CD4-positive, alpha-beta memory T cell (primary cell): Measurements from ENCODE around the gene SESN3. TPM values are rescaled to one million over a fixed set of nuclear protein-coding genes. Genes with fewer than 3 reads are reported as not detected.
A peak's percentile ranks its signal among the peaks of the same experiment; 100 is the strongest.

Experiments
- CTCF ChIA-PET: fragments of 350-600 bp; sonication (Branson Sonifier 250); formaldehyde crosslinking; loops from one replicate; lab custom pipeline; 2021; ENCODE audit warnings: inconsistent platforms; ENCODE audit not compliant: partially characterized antibody; lab: Charles Lee
- POLR2A ChIA-PET: fragments of 350-600 bp; sonication (Branson Sonifier 250); formaldehyde crosslinking; loops from one replicate; lab custom pipeline; 2021; ENCODE audit not compliant: partially characterized antibody; lab: Charles Lee
- DNase-seq, 5 donors: peaks; one replicate each; pipeline versions ENCODE4 v3.0.0 to v3.0.0-alpha.2; 2020 to 2022; ENCODE audit warnings: mixed read lengths in 1 of 5
- H3K27ac ChIP-seq: one replicate; pipeline ENCODE4 v1.7.0; 2013; ENCODE audit warnings: low read depth, low read length
- H3K27me3 ChIP-seq: 2 replicates; pipeline ENCODE4 v1.7.0; 2013; ENCODE audit warnings: mild to moderate bottlenecking, low read length, moderate library complexity; ENCODE audit not compliant: insufficient read depth
- H3K36me3 ChIP-seq: 2 replicates; pipeline ENCODE4 v1.7.0; 2013; ENCODE audit warnings: mild to moderate bottlenecking, low read length, moderate library complexity; ENCODE audit not compliant: insufficient read depth
- H3K4me1 ChIP-seq: 2 replicates; pipeline ENCODE4 v1.7.0; 2013; ENCODE audit warnings: mild to moderate bottlenecking, low read length, moderate library complexity; ENCODE audit not compliant: insufficient read depth
- H3K4me3 ChIP-seq, 2 donors: one replicate each; pipeline ENCODE4 v1.7.0; 2013; ENCODE audit warnings: low read length in 2 of 2, mild to moderate bottlenecking in 1 of 2
- H3K9me3 ChIP-seq, 2 donors: one replicate each; pipeline ENCODE4 v1.7.0; 2013; ENCODE audit warnings: low read length in 2 of 2, control low read depth in 1 of 2; ENCODE audit not compliant: control insufficient read depth in 1 of 2
- H3K27ac Mint-ChIP-seq, 7 donors: one replicate each; pipeline ENCODE4 v1.8.0; 2020 to 2021; ENCODE audit warnings: mixed read lengths in 7 of 7, mild to moderate bottlenecking in 6 of 7, inconsistent platforms in 3 of 7, moderate library complexity in 3 of 7
- H3K27me3 Mint-ChIP-seq, 2 donors: one replicate each; pipeline ENCODE4 v1.8.0; 2020 to 2021; ENCODE audit warnings: mixed read lengths in 2 of 2
- H3K36me3 Mint-ChIP-seq, 2 donors: one replicate each; pipeline ENCODE4 v1.8.0; 2020 to 2021; ENCODE audit warnings: mixed read lengths in 2 of 2, inconsistent platforms in 1 of 2, mild to moderate bottlenecking in 1 of 2
- H3K4me1 Mint-ChIP-seq, 4 donors: one replicate each; pipeline ENCODE4 v1.8.0; 2020 to 2021; ENCODE audit warnings: mixed read lengths in 4 of 4, mild to moderate bottlenecking in 1 of 4
- H3K4me3 Mint-ChIP-seq, 8 donors: one replicate each; pipeline ENCODE4 v1.8.0; 2020 to 2021; ENCODE audit warnings: mixed read lengths in 8 of 8, mild to moderate bottlenecking in 7 of 8, moderate library complexity in 6 of 8, inconsistent platforms in 3 of 8
- H3K9me3 Mint-ChIP-seq, 8 donors: one replicate each; pipeline ENCODE4 v1.8.0; 2020 to 2021; ENCODE audit warnings: mixed read lengths in 8 of 8, mild to moderate bottlenecking in 5 of 8, inconsistent platforms in 3 of 8, moderate library complexity in 1 of 8
- intact Hi-C: fragments of 100-400 bp; cut with micrococcal nuclease; formaldehyde crosslinking; loops from one replicate; pipeline ENCODE4 v1.15.1; 2023
- polyA plus RNA-seq, 2 donors: library from polyadenylated mRNA; unstranded; fragments of 300-500 nt; fragmentation: Illumina TruSeq; gene quantifications; one replicate each; pipeline ENCODE4 v1.2.3, GENCODE V29; 2021
- total RNA-seq, 2 experiments: library from RNA; stranded (reverse); gene quantifications; one replicate each; pipeline ENCODE4 v1.2.3, GENCODE V29; 2021

The SESN3 gene
- total and polyA plus RNA-seq, 4 experiments from 2014 or later: 1.8 to 211 (median 104) TPM

DNA sequence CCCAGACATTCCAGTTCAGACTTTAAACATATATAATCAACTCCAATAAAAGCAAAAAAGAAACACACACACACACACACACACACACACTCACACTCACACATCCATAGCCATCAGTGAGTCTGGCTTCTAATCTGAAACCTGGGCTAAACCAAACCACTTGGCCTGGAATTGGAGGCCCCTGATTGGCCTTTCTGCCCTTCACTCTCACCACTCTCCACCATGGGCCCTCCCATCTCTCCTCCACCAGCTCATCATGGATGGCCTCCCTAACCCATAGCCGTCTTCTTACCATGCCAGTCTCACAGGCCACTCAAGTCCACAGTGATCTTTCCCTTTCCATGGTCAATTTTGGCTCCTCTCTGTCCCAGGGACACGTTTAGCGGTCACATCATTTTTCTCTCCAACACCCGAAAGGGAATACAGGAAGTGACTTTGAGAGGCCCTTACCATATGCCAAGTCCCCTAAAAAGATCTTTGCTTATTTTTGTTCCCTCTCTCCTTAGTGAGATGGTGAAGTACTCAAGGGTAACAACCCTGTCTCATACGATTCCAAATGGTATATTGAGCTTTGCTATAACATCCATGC lies 74.8 kb downstream of the SESN3 start:
- no peak overlapping the region for H3K27ac ChIP-seq
- Mint-ChIP-seq H3K36me3 (peaks cover 5 to 7% of the 10 kb centered on the region in 2 donors), H3K9me3 (peaks cover 0 to 3% (median 0%) of the 10 kb centered on the region in 8 donors), H3K4me1 (peaks cover 36 to 65% (median 49%) of the 10 kb centered on the region in 4 donors), H3K27ac (peak overlapping the region in 3 of 7 donors; percentile 6 to 61 (median 43)), H3K4me3 (peak overlapping the region in 2 of 8 donors; percentile 7 to 26), H3K27me3 (no peaks in the 10 kb centered on the region)
- intact Hi-C loops: loop anchor here (10.0 kb wide), 1 partner anchor 641 kb away; the partner anchor contains the start of gene C11orf97
- CTCF ChIA-PET: interaction anchor here (0.7 to 16.1 kb wide), 8 partner anchors 9 to 606 kb away, joined by 3 to 446 read pairs (median 14); partner anchors contain the start of genes ENDOD1 and SESN3
- no peak for DNase-seq
- H3K4me3 ChIP-seq: no peak overlapping the region
- peaks cover 37% of the 10 kb centered on the region for H3K4me1 ChIP-seq
- H3K9me3 ChIP-seq: no peaks in the 10 kb centered on the region
- POLR2A ChIA-PET: interaction anchor here (0.6 to 5.6 kb wide), 6 partner anchors 67 to 607 kb away, joined by 3 to 53 read pairs (median 6); partner anchors contain the start of gene ENDOD1
- H3K36me3 ChIP-seq: no peaks in the 10 kb centered on the region
- H3K27me3 ChIP-seq: no peaks in the 10 kb centered on the region

DNA sequence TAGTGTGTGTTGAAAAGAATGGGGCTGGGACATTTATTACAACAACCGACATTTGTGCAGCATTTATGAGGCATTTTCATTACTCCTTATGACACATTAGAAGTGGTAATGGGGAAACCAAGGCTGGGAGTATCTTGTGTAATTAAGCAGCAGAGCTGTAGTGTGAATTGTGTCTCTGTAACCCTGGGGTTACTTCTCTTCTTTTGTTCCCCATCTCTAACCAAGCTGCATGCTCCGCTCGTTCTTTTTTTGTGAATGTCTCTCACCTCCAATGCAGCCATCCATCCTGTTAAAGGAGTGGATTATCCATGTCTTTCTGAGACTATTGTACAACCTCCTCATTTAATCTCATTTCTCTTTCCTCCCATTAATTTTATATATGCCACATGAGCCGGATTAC lies 75.6 kb downstream of the SESN3 start:
- Mint-ChIP-seq H3K36me3 (peaks cover 4 to 7% of the 10 kb centered on the region in 2 donors), H3K9me3 (no peaks in the 10 kb centered on the region), H3K4me3 (peak overlapping the region in 1 of 8 donors; percentile 46), H3K27me3 (no peaks in the 10 kb centered on the region), H3K4me1 (peaks cover 36 to 64% (median 50%) of the 10 kb centered on the region in 4 donors), H3K27ac (peak overlapping the region in 1 of 7 donors; percentile 90)
- intact Hi-C loops: loop anchor here (10.0 kb wide), 1 partner anchor 641 kb away; the partner anchor contains the start of gene C11orf97
- Histone ChIP-seq H3K9me3 (no peaks in the 10 kb centered on the region), H3K27ac (no peak overlapping the region), H3K36me3 (no peaks in the 10 kb centered on the region), H3K27me3 (no peaks in the 10 kb centered on the region), H3K4me1 (peaks cover 39% of the 10 kb centered on the region), H3K4me3 (no peak overlapping the region)
- no peak for DNase-seq
- CTCF ChIA-PET: interaction anchor here (0.8 to 16.1 kb wide), 26 partner anchors 10 to 1308 kb away, joined by 3 to 446 read pairs (median 5); partner anchors contain the start of genes CEP57, ENDOD1, FAM76B and SESN3
- POLR2A ChIA-PET: interaction anchor here (0.6 to 8.6 kb wide), 12 partner anchors 10 to 635 kb away, joined by 3 to 138 read pairs (median 45); partner anchors contain the start of genes CEP57, ENDOD1, FAM76B and SESN3

DNA sequence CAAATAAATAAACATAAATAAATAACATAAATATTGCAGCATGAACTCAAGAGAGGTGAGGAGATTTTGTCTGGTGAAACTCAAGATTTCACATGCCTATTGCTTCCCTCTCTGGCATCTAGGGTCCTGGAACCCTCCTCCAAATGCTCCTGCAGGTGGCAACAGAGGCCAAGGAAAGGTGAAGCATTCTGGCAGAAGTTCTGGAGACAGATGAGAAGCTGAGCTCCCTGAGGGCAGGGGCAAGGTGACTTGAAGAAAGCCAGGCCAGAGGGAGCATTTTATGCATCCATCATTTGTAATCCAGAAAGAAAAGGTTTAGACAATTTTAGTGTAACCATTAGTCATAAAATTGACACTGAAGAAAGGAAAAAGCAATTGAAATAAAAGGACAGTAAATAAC lies 76.5 kb downstream of the SESN3 start:
- no peaks in the 10 kb centered on the region for H3K36me3 ChIP-seq
- Mint-ChIP-seq H3K9me3 (no peaks in the 10 kb centered on the region), H3K4me3 (peak overlapping the region in 3 of 8 donors; percentile 36 to 96 (median 90)), H3K4me1 (peaks cover 36 to 62% (median 49%) of the 10 kb centered on the region in 4 donors), H3K27ac (peak overlapping the region; percentile 22 to 98 (median 80)), H3K27me3 (no peaks in the 10 kb centered on the region), H3K36me3 (peaks cover 4 to 7% of the 10 kb centered on the region in 2 donors)
- no peaks in the 10 kb centered on the region for H3K27me3 ChIP-seq
- intact Hi-C loops: loop anchor here (1.0 to 10.0 kb wide), 4 partner anchors 367 to 1273 kb away; partner anchors contain the start of genes C11orf97 and MAML2
- POLR2A ChIA-PET: interaction anchor here (0.7 to 8.6 kb wide), 18 partner anchors 9 to 636 kb away, joined by 3 to 138 read pairs (median 4); partner anchors contain the start of genes CEP57, ENDOD1, FAM76B and SESN3
- no peak overlapping the region for H3K4me3 ChIP-seq
- no peaks in the 10 kb centered on the region for H3K9me3 ChIP-seq
- H3K4me1 ChIP-seq: peaks cover 44% of the 10 kb centered on the region
- no peak overlapping the region for H3K27ac ChIP-seq
- DNase-seq: peak; percentile 59 to 71 (median 65)
- CTCF ChIA-PET: interaction anchor here (0.7 to 16.1 kb wide), 49 partner anchors 10 to 1309 kb away, joined by 3 to 446 read pairs (median 4); partner anchors contain the start of genes CEP57, ENDOD1, FAM76B and MAML2

DNA sequence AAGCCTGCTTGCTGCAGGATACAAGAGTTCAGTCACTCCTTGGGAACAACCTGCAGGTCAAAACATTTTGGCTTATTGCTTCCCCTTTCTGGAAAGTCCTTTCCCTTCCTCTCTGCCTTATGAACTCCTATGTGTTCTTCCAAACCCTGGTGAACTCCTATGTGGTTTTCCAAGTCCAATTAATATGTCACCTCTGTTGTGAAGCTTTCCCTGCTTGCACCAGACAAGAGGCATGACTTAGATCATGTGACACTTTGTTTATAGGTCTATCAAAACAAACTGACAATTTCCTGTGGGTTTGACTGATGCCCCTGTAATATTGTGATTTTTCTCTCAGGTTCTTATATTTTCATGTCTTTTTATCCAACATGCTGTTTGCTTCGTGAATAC lies 77.2 kb downstream of the SESN3 start:
- Histone ChIP-seq H3K4me1 (peaks cover 44% of the 10 kb centered on the region), H3K36me3 (no peaks in the 10 kb centered on the region), H3K4me3 (peak overlapping the region; percentile 10 to 45), H3K27me3 (no peaks in the 10 kb centered on the region), H3K27ac (peak overlapping the region; percentile 78), H3K9me3 (no peaks in the 10 kb centered on the region)
- peak overlapping the region; percentile 85 to 96 (median 92) for H3K4me3 Mint-ChIP-seq
- intact Hi-C loops: loop anchor here (1.0 to 10.0 kb wide), 4 partner anchors 367 to 1273 kb away; partner anchors contain the start of genes C11orf97 and MAML2
- CTCF ChIA-PET: interaction anchor here (0.9 to 16.1 kb wide), 36 partner anchors 11 to 1412 kb away, joined by 3 to 446 read pairs (median 4); partner anchors contain the start of genes C11orf54, CEP57, ENDOD1 and FAM76B
- POLR2A ChIA-PET: interaction anchor here (0.9 to 8.6 kb wide), 15 partner anchors 10 to 636 kb away, joined by 3 to 138 read pairs (median 10); partner anchors contain the start of genes CEP57, ENDOD1, FAM76B and SESN3
- peaks cover 4 to 7% of the 10 kb centered on the region in 2 donors for H3K36me3 Mint-ChIP-seq
- no peaks in the 10 kb centered on the region for H3K27me3 Mint-ChIP-seq
- peaks cover 37 to 64% (median 51%) of the 10 kb centered on the region in 4 donors for H3K4me1 Mint-ChIP-seq
- DNase-seq: no peak
- no peaks in the 10 kb centered on the region for H3K9me3 Mint-ChIP-seq
- H3K27ac Mint-ChIP-seq: peak overlapping the region; percentile 90 to 99 (median 97)

DNA sequence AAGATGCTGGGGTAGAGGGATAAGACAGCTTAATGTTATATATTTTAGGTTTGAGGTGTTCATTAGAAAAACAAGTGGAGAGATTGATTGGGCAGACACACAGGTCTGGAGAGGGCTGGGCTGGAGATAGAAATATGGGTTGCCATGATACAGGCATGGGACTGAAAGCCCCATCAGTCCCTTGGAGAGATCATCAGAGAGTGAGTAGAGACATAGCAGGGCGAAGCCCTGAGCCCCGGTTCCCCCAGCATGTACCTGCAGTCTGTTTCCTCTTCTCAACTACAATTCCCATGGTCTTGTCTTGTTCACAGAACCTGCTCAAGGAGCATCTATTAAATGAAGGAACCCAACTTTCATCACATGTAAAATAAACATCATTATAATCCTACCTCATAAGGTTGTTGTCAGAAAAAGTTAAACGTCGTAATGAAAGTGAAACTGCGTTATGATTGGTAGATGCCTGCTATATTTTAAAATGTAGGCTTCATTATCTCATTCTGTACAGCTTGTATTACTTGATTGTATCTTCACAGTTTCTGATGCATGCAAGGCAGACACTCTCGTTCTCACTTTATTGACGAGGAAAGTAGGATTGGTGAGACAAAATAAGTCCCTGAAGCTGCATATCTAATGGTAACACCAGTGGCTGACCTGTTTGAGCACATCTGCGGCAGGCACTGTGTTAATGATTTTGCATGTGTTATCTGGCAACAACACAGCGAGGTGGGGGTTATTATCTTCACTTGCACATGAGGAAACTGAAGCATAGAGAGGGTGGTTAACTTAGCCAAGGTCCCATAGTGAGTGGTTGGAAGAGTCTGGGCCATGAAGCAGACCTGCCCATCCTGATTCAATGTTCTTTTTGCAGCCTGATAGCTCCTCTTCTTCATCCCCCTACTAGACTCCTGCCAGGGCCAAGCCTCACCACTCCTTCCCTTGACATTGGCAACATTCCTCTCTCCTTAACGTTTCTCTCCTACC lies 77.8 kb downstream of the SESN3 start:
- Histone ChIP-seq H3K4me3 (peak overlapping the region; percentile 10 to 45), H3K36me3 (no peaks in the 10 kb centered on the region)
- POLR2A ChIA-PET: interaction anchor here (0.6 to 8.6 kb wide), 20 partner anchors 7 to 1236 kb away, joined by 3 to 138 read pairs (median 8); partner anchors contain the start of genes CCDC82, CEP57, ENDOD1 and FAM76B

More for the DNA sequence above, 77.8 kb downstream of the SESN3 start:
- Mint-ChIP-seq H3K36me3 (peaks cover 3 to 7% of the 10 kb centered on the region in 2 donors), H3K27ac (peak overlapping the region; percentile 90 to 99 (median 97)), H3K4me3 (peak overlapping the region; percentile 85 to 96 (median 92)), H3K27me3 (no peaks in the 10 kb centered on the region), H3K4me1 (peaks cover 35 to 61% (median 48%) of the 10 kb centered on the region in 4 donors), H3K9me3 (no peaks in the 10 kb centered on the region)
- H3K9me3 ChIP-seq: no peaks in the 10 kb centered on the region
- CTCF ChIA-PET: interaction anchor here (0.9 to 16.1 kb wide), 36 partner anchors 12 to 1412 kb away, joined by 3 to 446 read pairs (median 4); partner anchors contain the start of genes C11orf54, CEP57, CWC15 and ENDOD1
- intact Hi-C loops: loop anchor here (5.0 to 10.0 kb wide), 3 partner anchors 366 to 1274 kb away; partner anchors contain the start of gene C11orf97
- H3K27ac ChIP-seq: peak overlapping the region; percentile 78
- H3K27me3 ChIP-seq: no peaks in the 10 kb centered on the region
- peaks cover 41% of the 10 kb centered on the region for H3K4me1 ChIP-seq
- peak; percentile 28 to 46 (median 36) for DNase-seq
